ENCODE measurements around the gene ZMYND15.
"Not testable (repeated sequence)": the region's sequence is repeated elsewhere in the genome, so short reads cannot be mapped to it uniquely, and the experiment has no call there.

The ZMYND15 gene

DNA sequence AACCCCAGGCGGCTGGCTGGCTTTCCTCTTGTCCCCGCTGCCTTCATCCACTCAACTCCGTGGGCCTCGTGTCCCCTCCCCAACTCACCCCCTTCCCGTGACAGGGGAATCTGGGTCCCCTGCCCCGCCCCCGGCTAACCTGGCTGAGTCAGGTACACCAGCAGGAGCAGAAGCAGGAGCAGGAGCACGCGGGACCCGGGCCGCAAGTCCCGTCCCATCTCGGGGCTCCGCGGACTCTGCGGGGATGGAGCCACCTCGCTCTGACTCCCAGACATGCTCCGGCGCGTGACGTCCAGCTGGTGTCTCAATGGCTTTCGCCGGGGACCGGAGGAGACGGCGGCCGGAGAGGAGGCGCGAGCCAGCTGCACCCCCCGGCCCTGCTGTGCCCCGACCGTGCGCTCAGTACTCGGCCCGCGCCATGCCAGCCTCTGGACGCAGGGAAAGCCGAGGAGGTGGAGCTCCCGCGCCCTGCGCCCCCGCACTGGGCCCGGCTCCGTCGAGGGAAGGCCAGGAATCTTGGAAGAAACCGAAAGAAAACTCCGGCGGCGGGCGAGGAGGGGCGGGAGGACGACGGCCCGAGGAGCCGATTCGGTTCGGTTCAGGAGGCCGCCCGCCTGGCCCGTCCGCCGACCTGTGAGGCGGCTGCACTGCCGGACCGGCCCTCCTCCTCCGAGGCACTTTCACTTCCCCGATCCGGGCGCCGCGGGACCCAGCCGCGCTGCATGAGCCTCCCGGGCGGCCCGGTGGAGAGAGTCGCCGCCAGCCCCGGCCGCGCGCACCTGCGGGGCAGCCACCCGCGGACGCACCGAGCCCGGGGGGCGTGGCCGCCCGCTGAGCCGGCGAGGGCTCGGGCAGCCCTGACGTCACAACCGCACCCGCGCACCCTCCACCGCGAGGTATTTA lies at the start of gene ZMYND15, which contains the start of gene CXCL16:
ZMYND15 (plus strand) TSS at position 712 of the 903 bp plus-strand sequence. CDS start 716 bp downstream, outside the sequence.
CXCL16 (minus strand) TSS at position 807 of the 903 bp plus-strand sequence; CDS start at position 218, 589 bp downstream.
- peak; percentile 91 for DNase-seq (ENCODE audit: low spot score)

- not testable (repeated sequence) for DNase-seq (ENCODE audit: low spot score)
Measured at GRCh38 chr17:4689872-4690271, 49.8 kb upstream of the ZMYND15 start.

DNA sequence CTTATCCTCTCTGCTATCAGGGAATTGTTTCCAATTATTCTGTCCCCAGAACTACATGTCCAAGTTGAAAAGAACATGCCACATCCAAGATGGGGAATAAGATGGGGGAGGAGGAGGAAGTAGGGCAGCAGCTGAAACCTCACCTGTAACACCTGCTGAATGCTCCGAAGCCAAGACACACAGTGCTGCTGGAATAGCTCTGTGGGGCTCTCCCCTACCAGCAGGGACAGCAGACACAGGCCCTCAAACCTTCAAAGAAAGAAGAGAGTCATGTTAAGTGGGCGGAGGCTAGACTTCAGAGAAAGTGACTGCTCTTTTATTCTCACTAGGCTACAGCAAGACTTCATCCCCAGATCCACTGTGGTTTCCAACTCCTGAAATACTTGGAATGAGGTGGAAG lies 48.9 kb upstream of the ZMYND15 start:
- no peak for DNase-seq (ENCODE audit: low spot score)

- DNase-seq (ENCODE audit: low spot score), result no peak
Measured at GRCh38 chr17:4691686-4692085, 47.9 kb upstream of the ZMYND15 start.

GRCh38 chr17:4693416-4693815 lies 46.2 kb upstream of the ZMYND15 start:
- DNase-seq (ENCODE audit: low spot score), result no peak

DNA sequence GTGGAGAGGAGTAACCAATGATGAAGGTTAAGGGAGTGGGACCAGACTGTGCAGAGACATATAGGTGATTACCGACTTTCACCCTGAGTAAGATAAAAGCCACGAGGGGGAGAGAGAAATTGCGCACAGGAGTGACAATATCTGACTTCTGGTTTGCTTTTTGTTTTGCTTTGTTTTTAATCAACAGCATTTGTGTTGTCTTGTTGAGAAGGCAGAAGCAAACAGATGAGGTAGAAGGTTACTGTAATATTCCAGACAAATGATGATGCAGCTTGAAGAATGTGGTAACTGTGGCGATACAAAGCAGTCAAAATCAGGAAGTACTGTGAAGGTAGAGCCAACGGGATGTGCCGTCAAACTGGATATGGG lies 43.2 kb upstream of the ZMYND15 start:
- DNase-seq (ENCODE audit: low spot score), result no peak

DNA sequence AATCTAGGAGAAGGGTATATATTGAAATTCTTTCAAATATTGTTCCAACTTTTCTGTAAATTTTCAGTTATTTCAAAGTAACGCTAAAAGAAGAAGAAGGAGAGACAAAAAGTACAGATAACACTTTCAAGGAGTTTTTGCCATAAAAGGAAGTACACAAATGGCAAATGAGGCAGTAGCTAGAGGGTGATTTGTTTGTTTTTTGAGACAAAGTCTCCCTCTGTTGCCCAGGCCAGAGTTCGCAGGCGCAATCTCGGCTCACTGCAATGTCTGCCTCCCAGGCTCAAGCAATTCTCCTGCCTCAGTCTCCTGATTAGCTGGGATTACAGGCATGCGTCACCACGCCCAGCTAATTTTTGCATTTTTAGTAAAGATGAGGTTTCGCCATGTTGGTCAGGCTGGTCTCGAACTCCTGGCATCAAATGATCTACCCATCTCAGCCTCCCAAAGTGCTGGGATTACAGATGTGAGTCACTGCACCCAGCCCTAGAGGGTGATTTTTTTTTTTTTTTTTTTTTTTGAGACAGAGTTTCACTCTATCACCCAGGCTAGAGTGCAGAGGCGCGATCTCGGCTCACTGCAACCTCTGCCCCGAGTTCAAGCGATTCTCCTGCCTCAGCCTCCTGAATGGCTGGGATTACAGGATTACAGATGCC lies 40.1 kb upstream of the ZMYND15 start:
- DNase-seq (ENCODE audit: low spot score), result not testable (repeated sequence)

DNA sequence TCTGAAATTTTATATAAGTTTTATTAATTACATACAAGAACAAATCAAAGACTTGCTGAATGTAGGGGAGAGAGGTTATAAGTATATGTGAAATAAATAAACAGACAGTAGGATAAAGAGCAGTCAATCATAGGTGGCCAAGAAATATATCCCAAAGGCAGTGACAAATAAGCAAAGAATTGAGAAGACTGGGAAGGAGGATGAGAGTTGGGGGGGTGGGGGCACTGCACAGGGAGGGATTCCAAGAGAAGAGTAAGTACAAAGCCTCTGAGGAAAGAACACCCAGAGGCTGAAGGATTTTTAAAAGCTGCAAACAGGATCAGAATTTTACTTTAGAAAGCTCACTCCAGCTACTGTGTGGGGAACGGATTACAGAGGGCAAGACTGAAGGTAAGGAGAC lies 38.5 kb upstream of the ZMYND15 start:
- no peak for DNase-seq (ENCODE audit: low spot score)

DNA sequence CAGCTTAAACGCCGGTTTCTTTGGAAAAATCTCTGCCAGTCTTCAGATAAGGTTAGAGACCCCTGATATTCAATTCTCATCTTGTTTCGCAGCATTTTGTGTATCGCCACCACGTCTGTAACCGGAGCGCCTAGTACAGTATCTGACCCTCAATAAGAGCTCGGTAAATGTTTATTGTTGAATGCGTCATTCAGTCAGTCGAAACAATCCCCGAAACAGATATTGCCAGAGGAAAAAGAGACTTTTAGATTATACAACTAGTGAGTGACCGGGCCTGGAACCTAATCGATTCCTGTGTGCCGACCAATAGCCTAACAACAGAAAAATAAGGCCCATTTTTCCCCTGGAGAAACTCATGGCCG lies 36.3 kb upstream of the ZMYND15 start:
- no peak for DNase-seq (ENCODE audit: low spot score)

DNA sequence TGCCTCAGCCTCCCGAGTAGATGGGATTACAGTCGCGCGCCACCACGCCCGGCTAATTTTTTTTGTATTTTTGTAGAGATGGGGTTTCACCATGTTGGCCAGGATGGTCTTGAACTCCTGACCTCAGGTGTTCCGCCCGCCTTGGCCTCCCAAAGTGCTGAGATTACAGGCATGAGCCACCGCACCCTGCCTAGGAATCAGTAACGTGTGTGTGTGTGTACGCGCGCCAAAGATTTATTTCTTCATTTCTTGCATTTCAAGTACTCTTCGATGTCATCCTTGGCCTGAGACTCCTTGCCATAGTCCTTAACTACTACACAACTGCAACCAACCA lies 35.1 kb upstream of the ZMYND15 start:
- DNase-seq (ENCODE audit: low spot score), result not testable (repeated sequence)

DNA sequence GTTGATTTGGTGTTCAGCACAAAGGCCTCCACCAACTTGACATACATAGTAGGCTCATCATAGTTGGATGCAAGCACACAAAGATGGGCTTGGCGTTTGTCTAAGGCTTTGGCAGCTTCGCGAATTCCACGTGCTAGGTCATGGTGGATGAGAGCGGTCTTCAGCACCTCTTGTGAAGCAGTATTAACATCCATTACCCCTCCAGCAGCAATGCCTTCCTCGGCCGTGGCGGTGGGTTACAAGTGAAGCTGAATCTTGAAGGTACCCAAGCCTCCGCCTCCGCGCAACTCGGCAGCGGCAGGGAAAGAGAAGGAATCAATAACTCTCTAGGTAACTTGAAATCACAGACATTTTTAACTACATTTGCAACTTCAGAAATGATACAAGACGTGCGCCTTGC lies 34.6 kb upstream of the ZMYND15 start:
- DNase-seq (ENCODE audit: low spot score), result no peak

DNA sequence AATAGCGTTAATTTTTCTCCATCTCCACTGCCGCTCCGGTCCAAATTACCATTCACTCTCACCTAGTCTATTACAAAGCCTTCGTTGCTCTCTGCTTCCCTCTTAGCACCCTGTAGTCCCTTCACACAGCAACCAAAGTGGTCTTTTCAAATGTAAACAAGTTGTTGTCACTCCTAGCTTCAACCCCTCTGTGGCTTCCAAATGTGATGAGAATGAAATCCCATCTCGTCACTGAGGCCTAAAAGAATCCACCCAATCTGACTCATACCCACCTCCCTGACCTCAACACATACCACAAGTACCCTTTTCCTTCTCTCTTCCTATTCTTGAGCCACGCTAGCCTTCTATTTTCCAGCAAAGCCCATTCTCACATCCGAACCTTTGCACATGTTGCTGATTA lies 33.5 kb upstream of the ZMYND15 start:
- no peak for DNase-seq (ENCODE audit: low spot score)

DNA sequence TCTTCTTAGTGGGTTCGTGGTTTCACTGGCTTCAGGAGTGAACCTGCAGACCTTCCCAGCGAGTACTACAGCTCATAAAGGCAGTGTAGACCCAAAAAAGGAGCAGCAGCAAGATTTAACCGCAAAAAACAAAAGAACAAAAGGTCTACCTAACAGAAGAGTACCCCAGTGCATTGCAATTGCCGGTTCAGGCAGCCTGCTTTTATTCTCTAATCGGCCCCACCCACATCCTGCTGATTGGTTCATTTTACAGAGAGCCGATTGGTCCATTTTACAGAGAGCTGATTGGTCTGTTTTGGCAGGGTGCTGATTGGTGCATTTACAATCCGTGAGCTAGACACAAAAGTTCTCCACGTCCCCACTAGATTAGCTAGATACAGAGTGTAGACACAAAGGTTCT lies 31.2 kb upstream of the ZMYND15 start:
- no peak for DNase-seq (ENCODE audit: low spot score)

DNA sequence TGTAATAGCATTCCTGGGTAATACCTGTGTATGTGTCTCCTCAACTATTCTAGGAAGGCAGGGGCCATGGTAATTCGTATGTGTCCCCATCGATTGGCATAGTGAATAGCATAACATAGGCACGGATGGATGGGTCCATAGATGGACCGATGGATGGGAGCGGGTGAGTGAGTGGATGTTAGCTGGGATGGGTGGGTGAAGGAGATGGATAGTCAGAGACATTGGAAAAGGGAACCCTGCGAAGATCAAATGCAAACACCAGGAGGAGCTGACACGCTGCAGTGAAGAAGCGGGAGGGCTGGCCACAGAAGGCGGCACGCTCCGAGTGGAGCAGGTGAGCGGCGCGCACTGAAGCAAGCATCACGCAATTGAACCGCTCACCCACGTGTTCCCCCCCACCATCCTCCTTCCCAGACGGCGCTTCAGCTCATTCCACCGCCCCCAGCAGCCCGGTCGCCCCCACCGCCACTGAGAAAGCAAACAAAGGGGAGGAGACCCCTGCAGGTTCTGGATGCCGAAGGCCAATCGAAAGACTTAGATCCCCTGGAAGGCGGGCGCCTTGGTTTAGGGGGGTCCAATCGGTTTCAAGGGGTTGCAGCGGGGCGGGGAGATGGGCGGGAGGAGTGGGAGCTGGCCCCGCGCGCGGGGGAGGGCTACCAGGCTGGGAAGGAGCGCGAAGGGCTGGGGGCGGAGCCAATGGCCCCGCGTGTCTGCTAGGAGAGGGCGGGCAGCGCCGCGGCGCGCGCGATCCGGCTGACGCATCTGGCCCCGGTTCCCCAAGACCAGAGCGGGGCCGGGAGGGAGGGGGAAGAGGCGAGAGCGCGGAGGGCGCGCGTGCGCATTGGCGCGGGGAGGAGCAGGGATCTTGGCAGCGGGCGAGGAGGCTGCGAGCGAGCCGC lies 29.6 kb upstream of the ZMYND15 start, which contains the start of gene ARRB2:
ARRB2 (plus strand) TSS at position 839 of the 899 bp plus-strand sequence. CDS start 90 bp downstream, outside the sequence.
- DNase-seq (ENCODE audit: low spot score), result peak; percentile 97

DNA sequence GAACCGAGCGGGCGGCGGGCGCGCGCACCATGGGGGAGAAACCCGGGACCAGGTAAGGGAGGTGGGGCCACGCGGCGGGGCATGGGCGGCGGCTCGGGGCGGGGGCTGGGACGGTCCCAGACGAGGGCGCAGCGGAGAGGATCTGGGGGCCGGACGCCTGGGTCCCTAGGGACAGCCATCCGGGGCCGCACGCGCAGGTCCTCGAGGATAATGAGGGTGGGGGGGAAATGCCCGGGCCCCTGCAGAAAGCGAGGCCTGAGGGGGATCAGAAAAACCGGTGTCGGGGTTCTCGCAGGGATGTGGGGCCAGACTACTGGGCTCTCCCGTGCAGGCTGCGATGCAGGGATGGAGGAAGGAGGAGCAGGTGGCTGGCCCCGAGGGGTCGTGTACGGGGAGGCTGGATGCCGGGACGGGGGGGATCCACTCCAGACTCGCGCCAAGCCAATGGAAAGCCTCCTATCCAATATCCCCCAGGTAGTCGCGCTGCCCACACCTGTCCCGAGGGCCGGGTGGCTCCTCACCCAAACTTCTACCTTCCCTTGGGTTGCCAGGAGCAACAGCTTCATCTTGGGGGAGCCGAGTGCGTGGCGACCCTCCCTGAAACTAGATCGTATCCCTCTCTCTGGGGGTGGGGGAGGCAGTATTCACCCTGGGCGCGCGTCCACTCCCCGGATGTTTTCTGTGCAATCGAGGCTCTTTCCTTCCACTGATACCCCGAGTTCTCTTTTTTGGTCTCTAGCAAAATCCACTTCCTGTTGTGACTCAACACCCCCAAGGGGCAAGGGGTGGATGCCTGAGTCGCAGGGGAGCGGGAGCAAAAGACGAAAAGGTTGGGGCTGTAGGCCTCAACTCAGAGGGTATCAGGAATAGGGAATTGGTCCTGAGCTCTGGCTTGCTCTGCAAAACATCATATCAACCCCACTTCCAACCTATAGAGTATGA lies 28.7 kb upstream of the ZMYND15 start:
- DNase-seq (ENCODE audit: low spot score), result peak; percentile 24

GRCh38 chr17:4711661-4712181 lies 27.9 kb upstream of the ZMYND15 start:
- DNase-seq (ENCODE audit: low spot score), result peak; percentile 40

DNA sequence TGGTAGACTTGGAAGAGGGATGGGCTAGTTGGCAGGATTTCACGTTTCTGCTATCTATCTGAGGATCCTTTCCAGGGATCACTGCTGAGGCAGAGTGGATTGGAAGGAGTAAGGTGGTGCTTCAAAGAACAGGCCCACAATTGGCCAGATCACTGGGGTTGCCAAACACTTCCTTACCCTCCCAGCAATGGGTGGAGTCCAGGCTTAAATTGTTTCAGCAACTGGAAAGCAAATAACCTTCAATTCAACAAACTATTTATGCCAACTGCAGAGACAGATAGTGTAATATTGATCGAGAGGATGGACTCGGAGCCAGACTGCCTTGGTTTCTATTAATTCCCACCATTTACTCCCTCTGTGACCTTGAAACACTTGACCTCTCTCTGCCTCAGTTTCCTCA lies 27.1 kb upstream of the ZMYND15 start:
- no peak for DNase-seq (ENCODE audit: low spot score)

DNA sequence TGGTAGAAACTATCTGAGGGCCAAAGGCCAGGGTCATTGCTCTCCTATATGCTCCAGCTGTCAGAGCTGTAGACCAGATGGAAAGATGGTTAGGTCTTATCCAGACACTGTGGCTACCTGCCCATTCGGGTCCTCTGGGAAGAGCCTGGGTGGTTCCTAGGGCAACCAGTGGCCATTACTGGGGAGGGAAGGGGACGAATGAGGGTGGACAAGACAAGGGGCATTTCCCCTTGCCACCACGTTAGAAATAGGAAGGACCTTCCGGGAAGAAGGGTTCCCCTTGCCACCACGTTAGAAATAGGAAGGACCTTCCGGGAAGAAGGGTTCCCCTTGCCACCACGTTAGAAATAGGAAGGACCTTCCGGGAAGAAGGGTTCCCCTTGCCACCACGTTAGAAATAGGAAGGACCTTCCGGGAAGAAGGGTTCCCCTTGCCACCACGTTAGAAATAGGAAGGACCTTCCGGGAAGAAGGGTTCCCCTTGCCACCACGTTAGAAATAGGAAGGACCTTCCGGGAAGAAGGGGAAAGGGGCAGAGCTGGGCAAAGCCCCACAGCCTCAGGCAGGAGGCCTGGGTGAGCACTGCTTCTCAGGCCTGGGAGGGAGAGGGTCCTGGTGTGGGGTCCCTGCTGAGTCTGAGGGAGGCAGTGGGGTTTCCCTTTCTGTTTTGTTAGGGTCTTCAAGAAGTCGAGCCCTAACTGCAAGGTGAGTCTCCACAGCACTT lies 25.1 kb upstream of the ZMYND15 start:
- DNase-seq (ENCODE audit: low spot score), result not testable (repeated sequence)

GRCh38 chr17:4715063-4715744 lies 24.4 kb upstream of the ZMYND15 start:
- DNase-seq (ENCODE audit: low spot score), result no peak

- no peak for DNase-seq (ENCODE audit: low spot score)
Measured at GRCh38 chr17:4716081-4716480, 23.6 kb upstream of the ZMYND15 start.

Data from germinal center (tissue), 1 donor.